ENCODE measurements around the gene ZC3H7A. TPM values are rescaled to one million over a fixed set of nuclear protein-coding genes. Genes with fewer than 3 reads are reported as not detected.

The ZC3H7A gene
- total and polyA plus RNA-seq, 2 of the 8 experiments (the other 6 are each of a cell fraction or from before 2014, with no cell fraction given): 32.0 to 55.9 TPM

DNA sequence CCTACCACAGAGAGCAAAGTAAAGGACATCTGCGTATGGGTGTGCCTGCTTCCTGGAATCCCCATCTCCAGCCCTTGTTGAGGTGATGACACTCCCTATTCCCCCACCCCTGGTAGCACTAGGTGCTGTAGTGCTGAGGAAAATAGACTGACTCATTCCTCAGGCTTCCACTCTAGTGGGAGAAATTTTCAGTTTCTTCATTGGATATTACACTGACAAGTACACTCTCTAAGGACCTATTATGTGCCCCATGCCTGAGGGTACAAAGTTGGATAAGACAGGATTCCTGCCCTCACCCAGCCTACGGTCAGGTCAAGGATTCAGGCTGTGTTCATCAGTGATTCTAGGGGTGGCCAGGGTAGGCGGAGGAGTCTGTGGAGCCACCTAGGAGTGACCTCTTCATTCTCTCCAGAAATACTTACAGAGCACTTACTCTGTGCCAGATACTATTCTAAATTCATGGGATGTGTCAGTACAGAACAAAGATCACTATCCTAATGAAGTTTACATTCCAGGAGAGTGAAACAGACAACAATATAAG is 4.5 kb upstream of the ZC3H7A start:
- H2AFZ ChIP-seq (ENCODE audit: low read length): no peak overlapping the region
- peaks cover 0 to 6% (median 3%) of the 10 kb centered on the region in 4 experiments; a peak in 3 of 7 replicates for H3K4me1 ChIP-seq (replicated peaks in 1 of 4; ENCODE audit: control insufficient read depth in 3 of 4, insufficient read depth in 4 of 4, low read length in 3 of 4)
- H3K18ac ChIP-seq (ENCODE audit: extremely low read depth, low read length): no peak overlapping the region
- no peak overlapping the region for H4K5ac ChIP-seq (ENCODE audit: insufficient read length, low read depth, low read length)
- ChIA-PET POLR2A (ENCODE audit: partially characterized antibody) (interaction anchor here (0.7 kb wide), 1 partner anchor 194 kb away, joined by 3 read pairs; no protein-coding TSS in a partner anchor), CTCF (ENCODE audit: partially characterized antibody) (interaction anchor here (0.7 kb wide), 1 partner anchor 451 kb away, joined by 3 read pairs; no protein-coding TSS in a partner anchor)
- no peaks in the 10 kb centered on the region for H3K36me3 ChIP-seq (ENCODE audit: control insufficient read depth in 2 of 4, insufficient read depth in 4 of 4, low read length in 3 of 4)
- no peak overlapping the region for H2BK20ac ChIP-seq (ENCODE audit: low read length)
- H3K79me1 ChIP-seq (ENCODE audit: low read depth, low read length): peaks cover 5% of the 10 kb centered on the region; the same call in 1 of the 2 replicates
- no peak overlapping the region for H4K91ac ChIP-seq (replicated peaks; ENCODE audit: insufficient read length, low read length)
- peaks cover 4% of the 10 kb centered on the region; the same call in 1 of the 2 replicates for H3K23me2 ChIP-seq (ENCODE audit: low read depth, low read length)
- H3K9me3 ChIP-seq (ENCODE audit: insufficient read depth in 2 of 2, low read depth in 1 of 2, low read length in 1 of 2): no peaks in the 10 kb centered on the region
- no peak overlapping the region for H2AK5ac ChIP-seq (ENCODE audit: low read depth, low read length)
- no peak overlapping the region for H3K14ac ChIP-seq (ENCODE audit: insufficient read length)
- H3K79me2 ChIP-seq (ENCODE audit: control insufficient read depth in 1 of 2, insufficient read depth in 2 of 2, low read length in 2 of 2): no peaks in the 10 kb centered on the region; a peak in 1 of 4 replicates
- DNase-seq (ENCODE audit: low read depth in 1 of 2, low spot score in 2 of 2) (no peak), FAIRE-seq (no peak)
- no peak overlapping the region for H3K4ac ChIP-seq (replicated peaks; ENCODE audit: insufficient read length, low read depth, low read length)
- H2BK12ac ChIP-seq (ENCODE audit: low read depth, low read length): no peak overlapping the region
- no peak overlapping the region for H2BK5ac ChIP-seq (ENCODE audit: low read depth, low read length)
- H3K56ac ChIP-seq (replicated peaks; ENCODE audit: insufficient read length, low read depth, low read length): no peak overlapping the region
- H3K27me3 ChIP-seq (replicated peaks in 1 of 4; ENCODE audit: control insufficient read depth in 3 of 4, extremely low read depth in 1 of 4, insufficient read depth in 3 of 4, low read length in 3 of 4): no peaks in the 10 kb centered on the region
- H4K20me1 ChIP-seq (replicated peaks in 1 of 2; ENCODE audit: control insufficient read depth in 1 of 2, insufficient read depth in 2 of 2, low read length in 2 of 2): peaks cover 0 to 4% of the 10 kb centered on the region in 2 experiments
- H2BK15ac ChIP-seq (ENCODE audit: low read length): no peak overlapping the region
- no peak overlapping the region for H2BK120ac ChIP-seq (replicated peaks; ENCODE audit: low read depth, low read length)
- no peak overlapping the region for H4K8ac ChIP-seq (ENCODE audit: extremely low read depth, insufficient read depth, low read length)
- H3K23ac ChIP-seq (ENCODE audit: insufficient read length): no peak overlapping the region
- 98% methylated on average over 3 of the region's 3 CpGs; no CpG with 5 or more reads in 1 of the 2 experiments for WGBS, 2 experiments (ENCODE audit: extremely low coverage in 1 of 2, insufficient coverage in 1 of 2, insufficient read length in 1 of 2, insufficient replicate concordance in 2 of 2, low coverage in 1 of 2, low lambda C conversion rate in 2 of 2, missing lambda C conversion rate in 1 of 2)
- no peak overlapping the region for H3K27ac ChIP-seq (ENCODE audit: low read depth, low read length)
- H3K9ac ChIP-seq (replicated peaks in 1 of 4; ENCODE audit: extremely low read depth in 1 of 4, low read depth in 3 of 4, low read length in 3 of 4): no peak overlapping the region
- no peak overlapping the region for H3K4me3 ChIP-seq (ENCODE audit: extremely low read depth in 1 of 4, insufficient read depth in 2 of 4, low read depth in 3 of 4, low read length in 4 of 4)
- no peak overlapping the region for H3K4me2 ChIP-seq (ENCODE audit: insufficient read depth in 1 of 2, low read depth in 2 of 2, low read length in 2 of 2)
- TF ChIP-seq RXRA (IDR thresholded peaks at IDR 0.05; ENCODE audit: insufficient read depth, low read depth, low read length) (no peak), JUN (IDR thresholded peaks at IDR 0.05; ENCODE audit: low read depth, low read length) (no peak), SIN3A (conservative IDR thresholded peaks at IDR 0.05 in 1 of 2, IDR thresholded peaks at IDR 0.05 in 1 of 2; ENCODE audit: low read depth in 1 of 2, low read length in 2 of 2) (no peak), ATF3 (IDR thresholded peaks at IDR 0.05; ENCODE audit: insufficient read depth, low read depth, low read length) (no peak), CTBP2 (IDR thresholded peaks at IDR 0.05; ENCODE audit: borderline replicate concordance, insufficient read depth, insufficient read length, low read length) (no peak), TBP (IDR thresholded peaks at IDR 0.05; ENCODE audit: low read depth, low read length) (no peak), CHD2 (IDR thresholded peaks at IDR 0.05; ENCODE audit: low read length) (no peak), ASH2L (IDR thresholded peaks at IDR 0.05; ENCODE audit: low read length) (no peak)
- TF ChIP-seq, protein P1, sequence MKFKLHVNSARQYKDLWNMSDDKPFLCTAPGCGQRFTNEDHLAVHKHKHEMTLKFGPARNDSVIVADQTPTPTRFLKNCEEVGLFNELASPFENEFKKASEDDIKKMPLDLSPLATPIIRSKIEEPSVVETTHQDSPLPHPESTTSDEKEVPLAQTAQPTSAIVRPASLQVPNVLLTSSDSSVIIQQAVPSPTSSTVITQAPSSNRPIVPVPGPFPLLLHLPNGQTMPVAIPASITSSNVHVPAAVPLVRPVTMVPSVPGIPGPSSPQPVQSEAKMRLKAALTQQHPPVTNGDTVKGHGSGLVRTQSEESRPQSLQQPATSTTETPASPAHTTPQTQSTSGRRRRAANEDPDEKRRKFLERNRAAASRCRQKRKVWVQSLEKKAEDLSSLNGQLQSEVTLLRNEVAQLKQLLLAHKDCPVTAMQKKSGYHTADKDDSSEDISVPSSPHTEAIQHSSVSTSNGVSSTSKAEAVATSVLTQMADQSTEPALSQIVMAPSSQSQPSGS (IDR thresholded peaks at IDR 0.05; ENCODE audit: low read length): no peak
- TF ChIP-seq, protein P2, sequence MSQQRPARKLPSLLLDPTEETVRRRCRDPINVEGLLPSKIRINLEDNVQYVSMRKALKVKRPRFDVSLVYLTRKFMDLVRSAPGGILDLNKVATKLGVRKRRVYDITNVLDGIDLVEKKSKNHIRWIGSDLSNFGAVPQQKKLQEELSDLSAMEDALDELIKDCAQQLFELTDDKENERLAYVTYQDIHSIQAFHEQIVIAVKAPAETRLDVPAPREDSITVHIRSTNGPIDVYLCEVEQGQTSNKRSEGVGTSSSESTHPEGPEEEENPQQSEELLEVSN (IDR thresholded peaks at IDR 0.05): no peak
